ENCODE results near the gene HBM.
"Not testable (repeated sequence)": the region's sequence is repeated elsewhere in the genome, so short reads cannot be mapped to it uniquely, and the experiment has no call there.

Gene HBM

GRCh38 chr16:149024-149660, 16.6 kb upstream of the HBM start:
- no peak for DNase-seq

DNA sequence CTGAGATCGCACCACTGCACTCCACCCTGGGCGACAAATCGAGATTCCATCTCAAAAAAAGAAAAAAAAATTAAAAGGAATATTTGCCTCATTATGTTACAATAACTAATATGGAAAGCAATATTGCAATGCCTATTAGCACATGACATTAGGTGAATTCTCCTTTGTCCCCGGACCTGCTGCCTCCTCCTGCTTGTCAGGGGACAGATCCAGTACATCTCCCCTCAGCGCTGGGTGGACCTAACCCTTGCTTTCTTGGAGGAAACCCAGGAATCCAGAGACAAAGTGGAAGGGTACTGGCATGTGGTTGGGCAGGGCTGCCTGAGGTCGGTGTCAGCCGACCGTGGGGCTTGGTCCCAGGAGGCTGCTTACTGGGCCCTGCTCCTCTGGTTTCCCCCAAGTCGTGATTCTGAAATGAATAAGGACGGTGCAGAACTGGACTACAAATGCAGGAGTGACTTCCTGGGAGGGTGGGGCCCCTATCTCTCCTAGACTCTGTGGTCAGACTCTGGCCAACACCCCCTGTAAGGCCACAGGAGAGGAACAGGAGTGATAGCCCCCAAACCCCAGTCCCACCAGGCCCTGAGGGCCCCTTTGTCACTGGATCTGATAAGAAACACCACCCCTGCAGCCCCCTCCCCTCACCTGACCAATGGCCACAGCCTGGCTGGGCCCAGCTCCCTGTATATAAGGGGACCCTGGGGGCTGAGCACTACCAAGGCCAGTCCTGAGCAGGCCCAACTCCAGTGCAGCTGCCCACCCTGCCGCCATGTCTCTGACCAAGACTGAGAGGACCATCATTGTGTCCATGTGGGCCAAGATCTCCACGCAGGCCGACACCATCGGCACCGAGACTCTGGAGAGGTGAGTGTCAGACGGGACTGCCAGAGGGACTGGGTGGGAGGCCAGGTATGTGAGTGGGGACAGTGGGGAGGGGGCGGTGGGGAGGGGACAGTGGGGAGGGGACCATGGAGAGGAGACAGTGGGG, 13.3 kb upstream of the HBM start, which contains the start of gene HBZ:
Gene HBZ (plus strand): TSS at position 504 of the 988 bp plus-strand sequence. CDS start 266 bp downstream, at position 770.
- no peak for DNase-seq

DNA sequence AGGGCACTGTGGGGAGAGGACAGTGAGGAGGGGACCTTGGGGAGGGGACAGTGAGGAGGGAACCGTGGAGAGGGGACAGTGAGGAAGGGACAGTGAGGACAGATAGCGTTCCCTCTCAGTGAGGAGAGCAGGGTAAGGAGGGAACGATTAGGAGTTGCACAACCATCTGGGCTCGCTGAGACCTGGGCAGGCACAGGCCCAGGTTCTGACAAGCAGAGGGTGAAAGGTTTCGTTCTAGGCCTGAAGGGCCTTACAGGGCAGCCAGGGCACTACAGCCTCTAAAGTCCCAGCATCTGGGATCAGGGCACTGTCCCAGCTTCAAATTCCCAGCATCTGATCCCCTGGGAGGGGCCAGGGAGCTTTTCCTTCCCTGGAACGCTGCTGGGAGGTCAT, 12.7 kb upstream of the HBM start:
- DNase-seq = not testable (repeated sequence)

GRCh38 chr16:153550-154216, 12.1 kb upstream of the HBM start:
- DNase-seq = not testable (repeated sequence)

DNA sequence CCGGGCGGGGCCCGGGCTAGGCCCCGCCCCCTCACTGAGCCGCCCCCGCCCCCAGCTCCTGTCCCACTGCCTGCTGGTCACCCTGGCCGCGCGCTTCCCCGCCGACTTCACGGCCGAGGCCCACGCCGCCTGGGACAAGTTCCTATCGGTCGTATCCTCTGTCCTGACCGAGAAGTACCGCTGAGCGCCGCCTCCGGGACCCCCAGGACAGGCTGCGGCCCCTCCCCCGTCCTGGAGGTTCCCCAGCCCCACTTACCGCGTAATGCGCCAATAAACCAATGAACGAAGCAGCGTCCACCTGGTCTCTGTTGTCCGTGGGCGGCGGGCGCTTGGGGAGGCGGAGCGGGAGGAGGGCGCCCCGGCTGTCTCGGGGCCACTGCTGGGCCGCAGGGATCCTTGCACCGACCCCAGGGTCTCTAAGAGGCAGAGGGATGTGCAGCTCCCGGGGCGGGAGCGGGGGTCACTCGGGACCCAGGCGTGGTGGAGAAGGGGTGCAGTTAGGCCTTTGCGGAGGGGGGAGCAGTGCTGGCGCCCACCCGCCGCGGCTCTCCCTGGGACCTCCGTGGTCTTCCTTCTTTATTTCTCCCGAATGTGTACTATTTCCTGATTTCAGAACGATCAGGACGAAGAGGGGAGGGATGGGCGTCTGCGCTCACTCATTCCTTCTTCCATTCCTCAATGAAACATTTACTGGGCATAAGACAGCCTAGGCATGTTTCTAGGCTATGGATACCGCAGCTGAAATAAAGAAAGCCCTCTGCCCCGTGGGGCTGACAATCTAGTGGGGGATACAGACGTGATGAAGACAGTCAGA, 11.4 kb upstream of the HBM start:
- peak in 1 of 2 donors; percentile 4 for DNase-seq

DNA sequence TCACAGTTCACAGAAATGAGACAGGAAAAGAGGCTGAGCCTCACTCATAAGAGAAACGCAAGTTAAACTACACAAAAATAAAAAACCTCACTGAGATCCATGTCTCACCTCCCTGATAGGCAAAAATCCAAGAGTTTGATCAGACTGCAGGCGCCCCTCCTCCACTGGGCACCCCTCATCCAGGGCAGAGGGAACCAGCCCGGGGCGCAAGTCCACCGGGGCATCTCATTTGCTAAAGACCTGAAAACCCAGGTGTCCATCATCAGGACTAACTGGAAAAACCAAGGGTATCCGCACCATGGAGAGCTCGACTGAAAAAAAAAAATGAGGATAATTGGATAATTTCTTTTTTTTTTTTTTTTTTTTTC, 10.8 kb upstream of the HBM start:
- no peak for DNase-seq

DNA sequence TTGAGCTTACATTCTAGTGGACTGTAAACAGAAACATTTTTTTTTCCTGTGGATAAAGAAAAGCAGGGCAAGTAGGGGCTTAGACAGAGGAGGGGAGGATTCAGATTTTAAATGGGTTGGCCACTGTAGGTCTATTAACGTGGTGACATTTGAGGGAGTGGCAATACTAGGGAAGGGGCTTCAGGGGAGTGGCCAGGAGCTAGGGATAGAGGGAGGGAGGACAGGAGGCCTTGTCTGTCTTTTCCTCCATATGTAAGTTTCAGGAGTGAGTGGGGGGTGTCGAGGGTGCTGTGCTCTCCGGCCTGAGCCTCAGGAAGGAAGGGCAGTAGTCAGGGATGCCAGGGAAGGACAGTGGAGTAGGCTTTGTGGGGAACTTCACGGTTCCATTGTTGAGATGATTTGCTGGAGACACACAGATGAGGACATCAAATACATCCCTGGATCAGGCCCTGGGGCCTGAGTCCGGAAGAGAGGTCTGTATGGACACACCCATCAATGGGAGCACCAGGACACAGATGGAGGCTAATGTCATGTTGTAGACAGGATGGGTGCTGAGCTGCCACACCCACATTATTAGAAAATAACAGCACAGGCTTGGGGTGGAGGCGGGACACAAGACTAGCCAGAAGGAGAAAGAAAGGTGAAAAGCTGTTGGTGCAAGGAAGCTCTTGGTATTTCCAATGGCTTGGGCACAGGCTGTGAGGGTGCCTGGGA, 6.5 kb upstream of the HBM start:
- no peak for DNase-seq

DNA sequence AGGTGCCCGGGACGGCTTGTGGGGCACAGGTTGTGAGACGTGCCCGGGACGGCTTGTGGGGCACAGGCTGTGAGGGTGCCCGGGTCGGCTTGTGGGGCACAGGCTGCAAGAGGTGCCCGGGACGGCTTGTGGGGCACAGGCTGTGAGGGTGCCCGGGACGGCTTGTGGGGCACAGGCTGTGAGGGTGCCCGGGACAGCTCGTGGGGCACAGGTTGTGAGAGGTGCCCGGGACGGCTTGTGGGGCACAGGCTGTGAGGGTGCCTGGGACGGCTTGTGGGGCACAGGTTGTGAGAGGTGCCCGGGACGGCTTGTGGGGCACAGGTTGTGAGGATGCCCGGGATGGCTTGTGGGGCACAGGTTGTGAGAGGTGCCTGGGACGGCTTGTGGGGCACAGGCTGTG, 5.5 kb upstream of the HBM start:
- not testable (repeated sequence) for DNase-seq

DNA sequence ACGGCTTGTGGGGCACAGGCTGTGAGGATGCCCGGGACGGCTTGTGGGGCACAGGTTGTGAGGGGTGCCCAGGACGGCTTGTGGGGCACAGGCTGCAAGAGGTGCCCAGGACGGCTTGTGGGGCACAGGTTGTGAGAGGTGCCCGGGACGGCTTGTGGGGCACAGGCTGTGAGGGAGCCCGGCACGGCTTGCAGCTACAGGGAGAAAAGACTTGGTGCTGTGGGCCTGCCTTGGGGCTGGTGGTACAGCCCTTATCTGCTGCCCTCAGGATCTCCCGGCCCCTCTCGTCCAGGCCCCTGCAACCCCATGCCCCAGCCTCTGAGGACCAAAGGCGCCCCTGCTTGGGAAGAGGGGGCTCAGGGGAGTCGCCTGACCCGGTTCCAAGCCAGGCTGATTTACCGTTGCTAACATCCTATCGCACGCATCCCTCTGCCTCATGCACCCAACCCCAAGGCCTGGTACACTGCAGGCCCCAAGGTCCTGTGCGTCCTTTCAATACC, 5.0 kb upstream of the HBM start:
- DNase-seq = no peak

DNA sequence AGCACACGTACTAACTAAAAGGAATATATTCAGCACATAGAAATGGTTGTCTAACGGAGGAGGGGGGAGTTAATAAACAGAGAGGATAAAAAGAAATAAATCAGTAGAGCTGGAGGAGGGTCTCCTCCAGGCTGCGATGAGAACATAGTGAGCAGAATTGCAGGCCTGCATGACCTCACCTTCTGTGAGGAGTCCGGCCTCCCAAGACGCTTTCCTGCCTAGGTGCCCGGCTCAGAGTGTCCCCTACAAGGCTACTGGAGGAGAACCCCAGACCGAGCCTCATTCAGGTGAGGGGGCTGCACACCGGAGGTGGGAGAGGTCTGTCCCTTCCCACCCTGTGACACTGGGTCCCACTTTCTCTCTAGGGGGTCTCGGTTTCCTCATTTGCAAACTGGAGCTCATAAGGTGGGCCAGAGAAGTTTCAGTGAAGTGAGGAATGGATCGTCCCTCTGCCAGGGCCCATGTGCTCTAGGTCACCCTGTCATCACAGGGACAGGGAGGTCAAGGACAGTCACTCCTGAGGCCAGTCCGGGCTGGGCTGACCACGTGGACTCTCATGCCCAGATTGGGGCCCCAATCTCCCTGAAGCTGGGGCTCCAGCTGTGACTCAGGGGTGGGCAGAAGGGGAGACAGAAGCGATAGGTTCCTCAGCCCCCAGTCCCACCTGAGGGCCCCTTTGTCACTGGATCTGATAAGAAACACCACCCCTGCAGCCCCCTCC, 3.3 kb upstream of the HBM start:
- DNase-seq = no peak

GRCh38 chr16:163139-163538, 2.6 kb upstream of the HBM start:
- DNase-seq = not testable (repeated sequence)

DNA sequence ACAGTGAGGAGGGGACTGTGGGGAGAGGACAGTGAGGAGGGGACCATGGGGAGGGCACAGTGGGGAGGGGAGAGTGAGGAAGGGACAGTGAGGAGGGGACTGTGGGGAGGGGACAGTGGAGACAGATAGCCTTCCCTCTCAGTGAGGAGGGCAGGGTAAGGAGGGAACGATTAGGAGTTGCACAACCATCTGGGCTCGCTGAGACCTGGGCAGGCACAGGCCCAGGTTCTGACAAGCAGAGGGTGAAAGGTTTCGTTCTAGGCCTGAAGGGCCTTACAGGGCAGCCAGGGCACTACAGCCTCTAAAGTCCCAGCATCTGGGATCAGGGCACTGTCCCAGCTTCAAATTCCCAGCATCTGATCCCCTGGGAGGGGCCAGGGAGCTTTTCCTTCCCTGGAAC, 2.1 kb upstream of the HBM start:
- DNase-seq = not testable (repeated sequence)

- not testable (repeated sequence) for DNase-seq
Observed at GRCh38 chr16:164134-164823, 1.5 kb upstream of the HBM start.

GRCh38 chr16:164827-165538, 795 bp upstream of the HBM start:
- DNase-seq = no peak

DNA sequence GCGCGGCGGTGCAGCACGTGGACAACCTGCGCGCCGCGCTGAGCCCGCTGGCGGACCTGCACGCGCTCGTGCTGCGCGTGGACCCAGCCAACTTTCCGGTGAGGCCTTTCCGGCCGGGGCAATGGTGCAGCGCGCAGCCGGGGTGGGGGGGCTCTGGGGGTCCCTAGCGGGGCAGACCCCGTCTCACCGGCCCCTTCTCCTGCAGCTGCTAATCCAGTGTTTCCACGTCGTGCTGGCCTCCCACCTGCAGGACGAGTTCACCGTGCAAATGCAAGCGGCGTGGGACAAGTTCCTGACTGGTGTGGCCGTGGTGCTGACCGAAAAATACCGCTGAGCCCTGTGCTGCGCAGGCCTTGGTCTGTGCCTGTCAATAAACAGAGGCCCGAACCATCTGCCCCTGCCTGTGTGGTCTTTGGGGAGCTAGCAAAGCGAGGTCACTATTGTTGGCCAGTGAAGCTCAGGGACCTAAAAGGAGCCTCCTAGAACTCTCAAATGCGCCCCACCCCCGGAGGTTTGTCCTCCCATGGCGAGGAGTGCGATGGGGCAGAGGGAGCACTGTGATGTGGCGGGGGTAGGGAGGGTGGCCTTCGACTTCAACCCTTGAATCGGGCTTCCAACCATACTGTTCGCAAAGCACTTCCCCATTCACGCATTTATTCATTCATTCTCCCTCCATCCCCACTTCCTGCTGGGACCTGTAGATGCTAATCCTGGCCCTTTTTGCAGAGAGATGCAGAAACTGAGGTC, 770 bp downstream of the HBM start:
- DNase-seq = no peak

DNA sequence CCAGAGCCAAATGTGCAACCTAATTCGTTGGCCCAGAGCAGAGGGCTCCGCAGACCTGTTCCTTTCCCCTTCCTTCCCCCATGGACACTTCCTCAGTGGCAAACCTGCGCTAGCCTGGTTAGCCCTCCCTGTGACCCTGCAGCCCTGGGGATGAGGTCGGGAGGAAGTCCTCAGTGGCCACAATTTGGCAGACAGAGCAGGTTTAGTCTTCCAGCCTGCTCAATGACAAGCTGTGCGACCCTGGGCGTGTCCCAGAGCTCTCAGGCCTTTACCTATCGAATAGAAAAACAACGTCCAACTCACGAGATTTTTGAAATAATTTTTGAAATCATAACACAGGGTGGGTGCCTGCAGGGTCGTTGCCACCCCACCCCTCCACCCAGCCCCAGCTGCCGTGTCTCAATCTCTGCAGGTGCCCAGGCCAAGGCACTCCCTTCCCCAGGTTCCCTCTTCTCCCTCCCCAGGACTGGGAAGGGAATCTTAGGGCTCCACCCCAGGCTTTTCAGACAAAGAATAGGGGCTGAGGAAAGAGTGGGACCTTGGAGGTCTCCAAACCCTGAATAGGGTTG, 1.4 kb downstream of the HBM start:
- no peak for DNase-seq

DNA sequence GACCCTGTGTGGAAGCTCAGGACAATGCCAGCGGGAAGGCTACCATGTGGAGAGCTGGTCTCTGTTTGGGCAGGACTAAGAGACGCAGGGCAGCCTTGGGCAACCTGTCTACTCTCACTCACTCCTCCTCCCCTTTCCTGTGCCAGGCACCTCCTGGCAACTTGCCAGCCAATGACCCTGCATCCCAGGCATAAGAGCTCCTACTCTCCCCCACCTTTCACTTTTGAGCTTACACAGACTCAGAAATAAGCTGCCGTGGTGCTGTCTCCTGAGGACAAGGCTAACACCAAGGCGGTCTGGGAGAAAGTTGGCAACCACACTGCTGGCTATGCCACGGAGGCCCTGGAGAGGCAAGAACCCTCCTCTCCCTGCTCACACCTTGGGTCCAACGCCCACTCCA, 2.6 kb downstream of the HBM start:
- DNase-seq = no peak

- DNase-seq = no peak
Observed at GRCh38 chr16:169014-169413, 3.2 kb downstream of the HBM start.

- not testable (repeated sequence) for DNase-seq
Observed at GRCh38 chr16:170088-170507, 4.3 kb downstream of the HBM start.
